Body of pancreas (tissue), 4 donors: ENCODE results near the gene ATG2B.

ENCODE experiments used
- CTCF ChIP-seq, 7 experiments: fragments of 450-650 bp in 4 of 7; fragments of 200-600 bp in 3 of 7; sonication (generic) in 3 of 7; IDR thresholded peaks; one replicate each; pipeline ENCODE4 v1.5.1; 2016 to 2019; ENCODE audit warnings: antibody characterized with exemption in 7 of 7
- POLR2A ChIP-seq, 3 donors: fragments of 450-650 bp; IDR thresholded peaks; one replicate each; pipeline ENCODE4 v1.6.1; 2016; ENCODE audit warnings: antibody characterized with exemption in 3 of 3, mild to moderate bottlenecking in 2 of 3

- TF ChIP-seq POLR2A (IDR thresholded peaks at IDR 0.05) (no peak), CTCF (IDR thresholded peaks at IDR 0.05) (no peak)
These were observed 93.8 kb downstream of the ATG2B start for GRCh38 chr14:96269359-96269710.
